NCI-H128 (cell line): ENCODE results near the gene FN3KRP.
"Not testable (repeated sequence)": the region's sequence is repeated elsewhere in the genome, so short reads cannot be mapped to it uniquely, and the experiment has no call there.

Experiments
- DNase-seq: peaks from one replicate; lab custom pipeline; 2025; ENCODE audit not compliant: unreplicated experiment; lab: John Stamatoyannopoulos, UW

The FN3KRP gene

GRCh38 chr17:82774456-82774855, 58.0 kb downstream of the FN3KRP start:
- not testable (repeated sequence) for DNase-seq

- DNase-seq = peak; percentile 41
These were observed 58.7 kb downstream of the FN3KRP start for GRCh38 chr17:82775001-82775823.

- no peak for DNase-seq
These were observed 59.9 kb downstream of the FN3KRP start for GRCh38 chr17:82776454-82776853.
